Endometrial microvascular endothelial cells (primary cell): ENCODE results near the gene KLRF1. TPM values are rescaled to one million over a fixed set of nuclear protein-coding genes. Genes with fewer than 3 reads are reported as not detected.
"Not testable (repeated sequence)": the region's sequence is repeated elsewhere in the genome, so short reads cannot be mapped to it uniquely, and the experiment has no call there.

Experiments used
- in situ Hi-C: cut with HindIII; loops from 2 replicates; pipeline ENCODE4 v1.10.0; 2017; ENCODE audit warnings: low sequenced_read_pairs, low pct_unique_long_range_greater_than_20kb; ENCODE audit errors: inconsistent ontology term
- total RNA-seq: library from RNA; depleted of rRNA; stranded (reverse); fragments of >200 nt; gene quantifications from one replicate; pipeline ENCODE4 v1.2.3, GENCODE V29; 2015; ENCODE audit errors: inconsistent ontology term

KLRF1 gene
- total RNA-seq, 1 donor from 2014 or later: 2.1 TPM

DNA sequence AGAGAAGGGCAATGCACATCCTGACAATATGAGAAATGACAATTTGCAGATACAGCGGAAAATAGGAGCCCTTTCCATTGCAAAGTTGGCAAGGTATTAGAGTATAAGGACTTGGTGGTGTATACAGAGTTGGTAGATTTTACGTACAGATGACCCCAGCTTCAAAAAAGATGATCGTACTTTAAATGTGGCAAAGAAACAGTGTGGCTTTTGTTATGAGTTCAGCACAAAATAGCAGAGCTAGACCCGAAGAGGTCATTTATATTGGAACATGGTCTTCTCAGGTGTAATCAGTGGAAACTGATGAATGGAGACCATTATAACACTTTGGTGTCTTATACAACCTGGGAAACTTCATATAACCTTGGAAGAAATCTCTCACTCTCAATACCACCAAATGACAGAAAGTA lies 39.6 kb downstream of the KLRF1 start:
- in situ Hi-C loops: no loop called here

DNA sequence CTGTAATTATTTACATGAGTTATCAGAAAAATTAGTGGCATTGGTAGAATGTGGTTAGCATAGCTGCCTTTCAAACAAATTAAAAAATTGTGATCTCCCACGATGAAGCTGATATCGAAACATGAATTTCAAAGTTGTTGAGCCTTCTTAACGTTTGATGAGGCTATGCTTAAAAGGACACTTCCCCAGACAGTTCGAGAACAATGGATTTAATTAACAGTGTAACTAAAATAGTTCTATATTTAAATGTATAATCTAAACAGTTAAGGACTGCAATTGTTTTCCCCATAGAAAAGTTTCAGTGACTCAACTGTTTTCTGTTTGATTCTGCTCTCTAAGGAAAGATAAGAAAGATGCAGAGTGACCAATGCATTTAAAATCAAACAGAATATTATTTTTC lies 40.2 kb downstream of the KLRF1 start:
- in situ Hi-C loops: no loop called here

DNA sequence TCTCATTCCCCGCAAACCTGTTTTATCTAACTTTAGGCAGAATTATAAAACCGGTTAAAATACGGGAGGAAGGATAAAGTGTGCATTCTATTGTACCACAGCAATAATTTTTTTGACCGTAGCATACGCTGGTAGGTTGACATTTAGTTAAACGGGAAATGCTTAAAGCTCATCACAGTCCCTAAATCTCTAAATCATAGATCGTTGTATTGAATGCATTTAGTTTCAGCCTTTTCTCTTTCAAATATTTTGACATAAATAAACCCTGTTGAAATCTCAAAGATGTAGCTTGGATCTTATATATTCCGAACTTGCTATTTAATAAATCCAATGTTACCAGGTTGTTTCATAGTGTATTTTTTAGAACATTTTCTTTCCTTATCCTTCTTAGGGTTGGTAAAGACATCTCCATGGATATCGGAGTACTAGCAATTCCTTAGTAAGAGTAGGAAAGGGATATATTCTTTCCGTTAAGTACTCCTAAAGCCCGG lies 41.1 kb downstream of the KLRF1 start:
- in situ Hi-C loops: no loop called here

DNA sequence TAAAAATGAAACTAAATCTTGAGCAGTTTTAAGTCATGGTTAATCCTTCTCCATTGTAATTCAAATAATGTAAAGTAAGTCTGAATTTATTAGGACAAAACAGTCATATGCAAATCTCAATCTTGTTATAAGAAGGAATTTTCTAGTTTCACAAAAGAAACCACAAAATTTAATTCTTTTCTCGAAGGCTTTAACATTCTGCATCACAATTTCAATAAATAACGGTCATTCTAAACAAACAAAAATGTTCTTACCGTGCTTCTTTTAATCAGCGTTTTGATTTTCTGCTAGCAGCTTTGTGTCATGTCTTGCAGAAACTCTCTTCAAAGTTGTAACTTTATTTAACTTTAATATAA lies 41.6 kb downstream of the KLRF1 start:
- in situ Hi-C loops: no loop called here

DNA sequence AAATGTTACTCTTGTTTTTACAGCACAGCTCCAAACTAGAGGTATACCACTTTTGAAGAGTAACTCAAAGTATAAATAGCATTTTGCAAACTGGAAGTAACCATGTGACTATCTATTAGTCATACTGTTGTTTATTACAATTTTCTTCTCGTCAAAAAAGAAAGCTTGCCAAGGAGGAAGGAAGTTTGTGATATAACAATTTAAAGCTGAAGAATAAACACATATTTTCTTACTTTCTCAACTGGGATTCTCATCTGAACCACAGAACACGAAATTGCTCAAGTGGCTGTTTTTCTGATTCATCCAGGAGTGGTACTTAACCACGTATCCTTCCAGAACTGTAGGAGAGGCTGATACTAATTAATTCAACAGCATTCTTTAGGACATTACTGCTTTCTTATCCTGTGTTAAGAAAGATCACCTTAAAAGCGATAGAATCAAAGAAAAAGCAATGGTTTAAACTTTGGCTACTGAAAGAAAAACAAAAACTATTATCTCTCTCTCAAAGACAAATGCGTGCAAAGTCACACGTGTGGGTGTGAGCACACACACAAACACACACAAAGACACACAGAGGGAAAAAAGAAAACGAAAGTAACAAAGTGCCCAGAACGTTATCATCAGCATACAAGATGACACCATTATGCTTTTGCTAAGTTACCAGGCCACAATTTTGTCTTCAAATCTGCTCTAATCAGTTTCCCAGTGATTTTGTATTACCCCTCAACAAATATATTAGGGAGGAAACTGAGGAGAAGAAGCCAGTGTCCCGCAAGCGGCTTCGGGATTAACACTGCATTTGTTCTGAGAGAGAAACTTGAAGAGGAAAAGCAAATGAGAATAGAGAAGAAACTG lies 42.3 kb downstream of the KLRF1 start, which contains the start of gene CLEC2B:
Gene CLEC2B, minus strand, starts transcription at position 48 of the 855 bp plus-strand sequence.
- in situ Hi-C loops: no loop called here

DNA sequence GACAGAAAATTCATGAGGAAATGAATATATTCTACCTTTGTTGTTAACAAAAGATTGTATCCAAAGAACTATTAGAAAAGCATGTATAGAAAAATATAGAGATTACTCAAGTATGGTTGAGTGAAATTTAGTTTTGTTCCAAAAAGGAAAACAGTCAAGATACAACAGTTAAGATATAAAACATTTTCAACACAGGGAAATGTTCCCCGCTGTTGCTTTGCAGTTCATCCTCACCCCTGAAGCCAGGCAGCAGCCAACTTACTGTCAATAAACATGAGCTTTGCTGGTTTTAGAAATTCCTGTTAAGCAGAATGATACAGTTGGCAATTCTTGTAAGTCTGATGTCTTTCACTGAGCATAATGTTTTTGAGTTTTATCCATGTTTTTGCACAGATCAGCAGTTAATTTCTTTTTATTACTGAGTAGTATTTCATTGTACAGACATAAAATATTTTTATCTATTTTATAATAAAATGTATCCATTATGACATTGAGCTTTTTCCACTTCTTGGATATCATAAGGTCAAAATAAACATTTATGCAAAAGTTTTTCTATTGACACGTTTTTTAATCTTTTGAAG lies 43.1 kb downstream of the KLRF1 start:
- in situ Hi-C loops: no loop called here

DNA sequence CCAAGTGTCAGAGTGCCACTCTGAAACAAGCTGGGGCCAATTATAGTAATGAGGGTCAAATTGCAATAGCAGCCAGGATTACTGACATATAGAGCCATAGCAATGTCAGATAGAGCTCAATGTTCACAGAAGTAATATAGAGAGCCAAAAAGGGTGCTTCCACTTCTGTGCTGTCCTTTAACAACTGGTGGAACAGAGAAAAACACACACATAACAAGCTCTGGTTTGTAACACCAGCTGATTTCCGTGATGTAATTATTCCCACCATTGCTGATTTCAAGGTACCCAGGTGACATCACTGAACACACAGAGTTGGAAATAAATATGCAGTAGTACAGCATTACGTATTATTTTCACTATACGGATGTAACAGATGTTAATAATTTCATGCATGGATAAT lies 44.9 kb downstream of the KLRF1 start:
- in situ Hi-C loops: no loop called here

DNA sequence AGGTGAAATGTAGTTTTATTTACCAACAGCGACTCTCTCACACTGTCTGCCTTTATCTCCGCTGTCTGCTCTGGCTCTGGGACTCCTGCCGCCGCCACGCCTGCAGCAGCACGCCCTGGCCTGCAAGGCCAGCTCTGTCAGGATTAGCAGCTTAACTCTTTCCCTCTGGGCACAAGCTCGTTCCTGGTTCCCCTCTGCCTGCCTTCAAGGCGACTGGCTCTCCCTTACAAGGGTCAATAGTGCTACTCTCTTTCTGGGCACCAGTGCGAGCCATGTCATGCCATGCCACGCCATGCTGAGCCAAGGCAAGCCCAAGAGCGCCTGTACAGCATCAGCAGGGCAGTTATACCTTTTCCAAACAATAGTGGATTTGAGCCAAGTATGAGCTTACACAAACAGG lies 45.5 kb downstream of the KLRF1 start:
- in situ Hi-C loops: no loop called here

DNA sequence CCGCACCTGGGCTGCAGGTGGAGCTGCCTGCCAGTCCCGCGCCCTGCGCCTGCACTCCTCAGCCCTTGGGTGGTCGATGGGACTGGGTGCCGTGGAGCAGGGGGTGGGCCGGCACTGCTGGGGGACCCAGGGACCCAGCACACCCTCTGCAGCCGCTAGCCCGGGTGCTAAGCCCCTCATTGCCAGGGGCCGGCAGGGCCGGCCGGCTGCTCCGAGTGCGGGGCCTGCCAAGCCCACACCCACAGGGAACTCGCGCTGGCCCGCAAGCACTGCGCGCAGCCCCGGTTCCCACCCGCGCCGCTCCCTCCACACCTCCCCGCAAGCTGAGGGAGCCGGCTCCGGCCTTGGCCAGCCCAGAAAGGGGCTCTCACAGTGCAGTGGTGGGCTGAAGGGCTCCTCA lies 48.8 kb downstream of the KLRF1 start:
- in situ Hi-C loops: not testable (repeated sequence)

DNA sequence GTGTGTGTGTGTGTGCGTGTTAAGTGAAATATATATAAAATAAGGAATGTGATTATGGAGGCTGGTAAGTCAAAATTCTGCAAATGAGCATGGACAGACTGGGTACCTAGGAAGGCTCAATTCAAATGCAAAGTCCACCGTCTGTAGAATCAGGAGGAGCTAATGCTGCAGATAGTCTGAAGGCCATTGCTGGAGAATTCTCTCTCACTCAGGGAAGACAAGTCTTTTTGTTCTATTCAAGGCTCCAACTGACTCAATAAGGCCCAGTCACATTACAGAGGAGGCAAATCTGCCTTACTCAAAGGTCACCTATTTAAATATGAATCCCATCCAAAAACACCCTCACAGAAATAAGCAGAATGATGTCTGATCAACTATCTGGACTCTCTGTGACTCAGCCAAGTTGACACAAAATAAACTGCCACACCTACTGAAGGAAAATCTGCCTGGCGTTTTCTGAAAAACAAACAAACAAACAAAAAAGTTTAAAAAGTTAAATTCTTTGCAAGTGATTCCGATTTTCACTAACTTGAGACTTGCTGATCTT lies 53.3 kb downstream of the KLRF1 start:
- in situ Hi-C loops: no loop called here

DNA sequence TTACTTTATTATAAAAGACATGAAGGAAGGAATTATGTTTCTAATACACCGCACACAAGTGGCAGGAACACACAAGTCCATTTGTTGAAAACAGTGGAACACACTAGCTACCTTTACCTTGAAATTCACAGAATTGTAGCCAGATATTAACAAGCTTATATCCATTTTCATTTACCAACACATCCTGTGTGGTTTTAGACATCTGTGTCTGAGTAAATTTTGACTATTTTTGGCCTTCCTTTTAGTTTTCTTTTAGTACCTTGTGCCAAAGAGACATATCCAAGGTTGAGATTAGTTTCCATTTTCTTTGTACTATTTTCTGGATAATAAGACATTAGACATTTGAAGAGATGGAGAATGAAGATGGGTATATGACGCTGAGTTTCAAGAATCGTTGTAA lies 54.0 kb downstream of the KLRF1 start, which contains the start of gene KLRF2:
Gene KLRF2, plus strand, starts transcription at position 244 of the 400 bp plus-strand sequence. Its CDS starts 107 bp downstream, at position 351.
- in situ Hi-C loops: no loop called here

DNA sequence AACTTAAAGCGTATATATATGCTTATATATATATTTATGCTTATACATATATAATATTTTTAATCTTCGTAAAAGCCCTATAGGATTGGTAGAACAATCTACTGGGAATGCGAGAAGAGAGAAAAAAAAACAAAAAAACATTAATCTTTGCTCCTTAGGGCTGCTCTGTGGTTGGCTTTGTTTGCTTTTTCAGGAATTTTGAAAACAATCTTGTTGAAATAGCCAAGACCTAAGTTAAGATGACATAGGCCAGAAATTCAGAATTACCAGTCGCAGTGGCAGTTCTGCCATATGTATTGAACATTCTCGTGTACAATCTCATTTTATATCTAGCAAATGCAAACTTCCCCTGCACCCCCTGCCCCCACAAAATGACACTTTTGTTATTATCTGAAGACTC lies 54.7 kb downstream of the KLRF1 start:
- in situ Hi-C loops: no loop called here

DNA sequence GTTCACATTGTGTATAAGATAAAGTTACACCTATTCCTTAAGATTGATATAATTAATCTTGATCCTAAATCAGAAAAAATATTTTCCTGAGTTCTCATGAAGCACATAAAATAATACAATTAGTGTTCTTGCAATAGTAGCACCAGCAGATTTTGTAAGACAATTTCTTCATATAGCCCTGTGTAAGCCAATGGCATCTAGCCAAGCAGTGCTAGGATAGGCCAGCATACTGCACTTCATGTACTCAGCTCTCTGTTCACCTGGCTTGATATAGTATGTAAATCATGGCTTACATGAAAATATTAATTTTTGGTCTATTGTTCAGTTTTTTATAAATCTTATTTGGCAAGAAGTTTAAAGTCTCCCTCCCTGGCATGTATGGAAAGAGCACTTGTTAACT lies 55.9 kb downstream of the KLRF1 start:
- in situ Hi-C loops: no loop called here

DNA sequence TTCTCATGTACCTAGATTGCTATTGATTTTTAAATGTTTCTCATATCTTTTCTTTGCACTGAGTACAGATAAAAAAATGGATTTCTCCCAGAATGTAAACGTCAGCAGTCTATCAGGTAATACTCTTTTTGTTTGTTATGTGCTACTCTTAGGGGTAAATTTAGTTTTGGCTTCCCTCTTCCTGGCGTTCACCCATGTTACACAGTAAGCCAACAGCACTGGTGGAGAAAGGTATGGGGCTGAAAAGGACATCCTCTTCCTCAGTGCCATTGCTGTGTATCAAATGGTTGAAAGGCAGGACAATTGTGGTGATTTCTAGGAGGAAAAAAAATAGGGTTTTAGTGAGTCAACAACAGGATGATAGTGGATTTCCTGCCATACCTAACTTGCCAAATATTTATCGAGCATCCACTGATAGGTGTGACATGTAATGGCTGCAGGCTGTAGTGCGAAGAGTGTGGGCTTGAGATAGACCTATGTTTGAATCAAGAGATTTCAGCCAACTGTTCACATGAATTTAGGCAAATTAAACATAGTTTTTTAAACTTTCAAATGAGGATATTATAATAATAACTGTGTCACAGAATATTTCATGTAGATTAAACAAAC lies 61.5 kb downstream of the KLRF1 start:
- in situ Hi-C loops: no loop called here

Other genes starting within 250 kb of the KLRF1 start
- gene KLRB1, start 219.6 kb upstream of the KLRF1 start, total RNA-seq: not detected
- gene CLEC2D, start 157.8 kb upstream of the KLRF1 start, total RNA-seq: 0.56 TPM
- not detected for gene CLECL1, start 94.4 kb upstream of the KLRF1 start, total RNA-seq
- gene CD69, start 66.6 kb upstream of the KLRF1 start, total RNA-seq: 23.8 TPM
- gene CLEC2B, start 41.9 kb downstream of the KLRF1 start, total RNA-seq: 30.8 TPM
- gene KLRF2, start 54.0 kb downstream of the KLRF1 start, total RNA-seq: not detected
- not detected for gene CLEC2A, start 104.9 kb downstream of the KLRF1 start, total RNA-seq
- gene CLEC12A, start 143.9 kb downstream of the KLRF1 start, total RNA-seq: not detected
- gene CLEC1B, start 171.6 kb downstream of the KLRF1 start, total RNA-seq: not detected
- gene CLEC12B, start 183.1 kb downstream of the KLRF1 start, total RNA-seq: 0.09 TPM
- not detected for gene CLEC9A, start 203.2 kb downstream of the KLRF1 start, total RNA-seq